Skeletal muscle tissue (tissue), 4 donors: ENCODE data around the gene ST7. TPM values are rescaled to one million over a fixed set of nuclear protein-coding genes. Genes with fewer than 3 reads are reported as not detected.
A peak's percentile ranks its signal among the peaks of the same experiment; 100 is the strongest.

ENCODE experiments used
- H3K27ac ChIP-seq: one replicate; pipeline ENCODE4 v1.7.0; 2013; ENCODE audit warnings: mild to moderate bottlenecking, low read depth, low read length, inconsistent platforms
- H3K27me3 ChIP-seq, 3 donors: one replicate each; pipeline ENCODE4 v1.7.0; 2013; ENCODE audit warnings: low read length in 3 of 3; ENCODE audit not compliant: control insufficient read depth in 3 of 3, insufficient read depth in 3 of 3
- H3K36me3 ChIP-seq, 3 donors: one replicate each; pipeline ENCODE4 v1.7.0; 2013; ENCODE audit warnings: low read length in 3 of 3; ENCODE audit not compliant: control insufficient read depth in 3 of 3, insufficient read depth in 3 of 3
- H3K4me1 ChIP-seq, 3 donors: one replicate each; pipeline ENCODE4 v1.7.0; 2013; ENCODE audit warnings: low read length in 3 of 3, mild to moderate bottlenecking in 3 of 3; ENCODE audit not compliant: control insufficient read depth in 3 of 3, insufficient read depth in 3 of 3
- H3K4me3 ChIP-seq, 3 donors: one replicate each; pipeline ENCODE4 v1.7.0; 2013; ENCODE audit warnings: low read length in 3 of 3
- H3K9ac ChIP-seq, 3 donors: one replicate each; pipeline ENCODE4 v1.7.0; 2013; ENCODE audit warnings: low read length in 3 of 3, mild to moderate bottlenecking in 3 of 3, moderate library complexity in 2 of 3, low read depth in 1 of 3
- H3K9me3 ChIP-seq, 3 donors: one replicate each; pipeline ENCODE4 v1.7.0; 2013; ENCODE audit warnings: low read length in 3 of 3; ENCODE audit not compliant: control insufficient read depth in 3 of 3
- total RNA-seq: library from RNA; depleted of rRNA; stranded (reverse); fragments of >200 nt; gene quantifications from one replicate; pipeline ENCODE4 v1.2.3, GENCODE V29; 2014
- donor health status: Osteomylitis.

Gene ST7
- total RNA-seq, 1 donor from 2014 or later: 23.0 TPM

- peaks cover 19 to 24% (median 22%) of the 10 kb centered on the region in 3 donors for H3K4me1 ChIP-seq
- no peak overlapping the region for H3K9ac ChIP-seq
- no peaks in the 10 kb centered on the region for H3K9me3 ChIP-seq
- no peak overlapping the region for H3K27ac ChIP-seq
- H3K27me3 ChIP-seq: no peaks in the 10 kb centered on the region
- H3K36me3 ChIP-seq: no peaks in the 10 kb centered on the region
- H3K4me3 ChIP-seq: peak overlapping the region in 1 of 3 donors; percentile 17
These were observed 115.3 kb downstream of the ST7 start for GRCh38 chr7:117068511-117069145.

GRCh38 chr7:117069379-117069778 lies 116.1 kb downstream of the ST7 start:
- Histone ChIP-seq H3K27me3 (no peaks in the 10 kb centered on the region), H3K27ac (no peak overlapping the region), H3K9me3 (no peaks in the 10 kb centered on the region), H3K4me3 (no peak overlapping the region), H3K9ac (no peak overlapping the region), H3K4me1 (peaks cover 19 to 24% (median 22%) of the 10 kb centered on the region in 3 donors), H3K36me3 (no peaks in the 10 kb centered on the region)

- H3K27me3 ChIP-seq: no peaks in the 10 kb centered on the region
- no peak overlapping the region for H3K27ac ChIP-seq
- H3K4me3 ChIP-seq: no peak overlapping the region
- peaks cover 27 to 32% (median 28%) of the 10 kb centered on the region in 3 donors for H3K4me1 ChIP-seq
- H3K36me3 ChIP-seq: no peaks in the 10 kb centered on the region
- no peaks in the 10 kb centered on the region for H3K9me3 ChIP-seq
- H3K9ac ChIP-seq: no peak overlapping the region
These were observed 118.2 kb downstream of the ST7 start for GRCh38 chr7:117071551-117071950.

GRCh38 chr7:117072620-117073118 lies 119.4 kb downstream of the ST7 start:
- peak overlapping the region; percentile 54 for H3K27ac ChIP-seq
- H3K9me3 ChIP-seq: no peaks in the 10 kb centered on the region
- H3K4me3 ChIP-seq: peak overlapping the region; percentile 44 to 61 (median 54)
- H3K27me3 ChIP-seq: no peaks in the 10 kb centered on the region
- H3K4me1 ChIP-seq: peaks cover 27 to 39% (median 36%) of the 10 kb centered on the region in 3 donors
- H3K36me3 ChIP-seq: no peaks in the 10 kb centered on the region
- peak overlapping the region; percentile 12 to 72 (median 71) for H3K9ac ChIP-seq

- no peak overlapping the region for H3K4me3 ChIP-seq
- H3K4me1 ChIP-seq: peaks cover 24 to 32% (median 26%) of the 10 kb centered on the region in 3 donors
- no peaks in the 10 kb centered on the region for H3K36me3 ChIP-seq
These were observed 121.1 kb downstream of the ST7 start for GRCh38 chr7:117074378-117074777.

GRCh38 chr7:117075934-117076333 lies 122.6 kb downstream of the ST7 start:
- peaks cover 21 to 28% (median 21%) of the 10 kb centered on the region in 3 donors for H3K4me1 ChIP-seq
- H3K27me3 ChIP-seq: no peaks in the 10 kb centered on the region
- no peaks in the 10 kb centered on the region for H3K36me3 ChIP-seq
- H3K27ac ChIP-seq: no peak overlapping the region
- no peak overlapping the region for H3K4me3 ChIP-seq
- no peaks in the 10 kb centered on the region for H3K9me3 ChIP-seq
- no peak overlapping the region for H3K9ac ChIP-seq

More at GRCh38 chr7:117074378-117074777, 121.1 kb downstream of the ST7 start:
- H3K27ac ChIP-seq: no peak overlapping the region
- no peaks in the 10 kb centered on the region for H3K9me3 ChIP-seq
- H3K27me3 ChIP-seq: no peaks in the 10 kb centered on the region
- no peak overlapping the region for H3K9ac ChIP-seq

- Histone ChIP-seq H3K27me3 (no peaks in the 10 kb centered on the region), H3K9ac (peak overlapping the region in 1 of 3 donors; percentile 29), H3K9me3 (no peaks in the 10 kb centered on the region), H3K36me3 (no peaks in the 10 kb centered on the region), H3K4me1 (peaks cover 21 to 28% (median 21%) of the 10 kb centered on the region in 3 donors), H3K27ac (no peak overlapping the region), H3K4me3 (peak overlapping the region in 1 of 3 donors; percentile 45)
These were observed 123.2 kb downstream of the ST7 start for GRCh38 chr7:117076426-117076943.

GRCh38 chr7:117077658-117078057 lies 124.4 kb downstream of the ST7 start:
- peaks cover 11 to 26% (median 19%) of the 10 kb centered on the region in 3 donors for H3K4me1 ChIP-seq
- no peaks in the 10 kb centered on the region for H3K36me3 ChIP-seq
- H3K9me3 ChIP-seq: no peaks in the 10 kb centered on the region
- H3K27me3 ChIP-seq: no peaks in the 10 kb centered on the region
- no peak overlapping the region for H3K27ac ChIP-seq
- no peak overlapping the region for H3K9ac ChIP-seq
- H3K4me3 ChIP-seq: no peak overlapping the region

- no peak overlapping the region for H3K27ac ChIP-seq
- no peak overlapping the region for H3K4me3 ChIP-seq
- no peaks in the 10 kb centered on the region for H3K9me3 ChIP-seq
- no peaks in the 10 kb centered on the region for H3K36me3 ChIP-seq
- peaks cover 0 to 8% (median 3%) of the 10 kb centered on the region in 3 donors for H3K4me1 ChIP-seq
- H3K9ac ChIP-seq: no peak overlapping the region
- no peaks in the 10 kb centered on the region for H3K27me3 ChIP-seq
These were observed 129.3 kb downstream of the ST7 start for GRCh38 chr7:117082647-117083046.

GRCh38 chr7:117083648-117084047 lies 130.3 kb downstream of the ST7 start:
- Histone ChIP-seq H3K9ac (no peak overlapping the region), H3K36me3 (no peaks in the 10 kb centered on the region), H3K27ac (no peak overlapping the region), H3K9me3 (no peaks in the 10 kb centered on the region), H3K4me3 (no peak overlapping the region), H3K27me3 (no peaks in the 10 kb centered on the region), H3K4me1 (peaks cover 0 to 12% (median 3%) of the 10 kb centered on the region in 3 donors)
